OCI-LY3 (cell line): Measurements from ENCODE around the gene MRPS5.

Experiments used
- H2AFZ ChIP-seq: fragments of 200-600, 300-600 bp; shearing (Covaris generic); 2 replicates; pipeline ENCODE4 v1.6.0; 2014; ENCODE audit warnings: antibody characterized with exemption, low read depth, low read length
- H3K27ac ChIP-seq: fragments of 200-600, 300-600 bp; sonication (generic); 2 replicates; pipeline ENCODE4 v1.5.1; 2014; ENCODE audit warnings: mild to moderate bottlenecking, low read length, moderate library complexity, mixed read lengths
- H3K27me3 ChIP-seq: fragments of 200-600, 300-600 bp; sonication (generic); 2 replicates; pipeline ENCODE4 v1.6.1; 2014; ENCODE audit warnings: low read depth, low read length, mixed read lengths
- H3K36me3 ChIP-seq: fragments of 200-600, 300-600 bp; sonication (generic); replicated peaks from 2 replicates; pipeline ENCODE3; 2014; ENCODE audit warnings: low read depth, low read length, mixed read lengths
- H3K4me1 ChIP-seq: fragments of 300-600, 200-600 bp; sonication (generic); 2 replicates; pipeline ENCODE4 v1.6.1; 2014; ENCODE audit warnings: low read length, mixed read lengths
- H3K4me2 ChIP-seq: fragments of 200-600, 300-600 bp; sonication (generic); 2 replicates; pipeline ENCODE4 v1.6.1; 2014; ENCODE audit warnings: low read length, mixed read lengths
- H3K4me3 ChIP-seq: fragments of 300-600, 200-600 bp; sonication (generic); 2 replicates; pipeline ENCODE4 v1.5.1; 2014; ENCODE audit warnings: antibody characterized with exemption, mild to moderate bottlenecking, low read length, moderate library complexity
- H3K79me2 ChIP-seq: fragments of 300-600, 200-600 bp; shearing (Covaris generic); 2 replicates; pipeline ENCODE4 v1.6.1; 2014; ENCODE audit warnings: mild to moderate bottlenecking, low read length, mixed read lengths
- H3K9ac ChIP-seq: fragments of 300-600, 200-600 bp; shearing (Covaris generic); 2 replicates; pipeline ENCODE4 v1.6.0; 2014; ENCODE audit warnings: mild to moderate bottlenecking, low read length, moderate library complexity
- H3K9me3 ChIP-seq: fragments of 200-600, 300-600 bp; shearing (Covaris generic); 2 replicates; pipeline ENCODE4 v1.6.1; 2014; ENCODE audit warnings: low read length, mixed read lengths; ENCODE audit not compliant: insufficient read depth
- H4K20me1 ChIP-seq: fragments of 200-600, 300-600 bp; sonication (generic); 2 replicates; pipeline ENCODE4 v1.6.1; 2016; ENCODE audit warnings: low read length, mixed read lengths; ENCODE audit not compliant: insufficient read depth
- CTCF ChIP-seq: fragments of 200-600, 300-600 bp; sonication (generic); IDR thresholded peaks from 2 replicates; pipeline ENCODE4 v1.5.1; 2014; ENCODE audit warnings: antibody characterized with exemption, low read length, low read depth
- EZH2phosphoT487 ChIP-seq: fragments of 200-600 bp; shearing (Covaris generic); IDR thresholded peaks from 2 replicates; pipeline ENCODE4 v1.6.1; 2018; ENCODE audit warnings: antibody characterized with exemption, mixed run types, low read depth

The MRPS5 gene

DNA sequence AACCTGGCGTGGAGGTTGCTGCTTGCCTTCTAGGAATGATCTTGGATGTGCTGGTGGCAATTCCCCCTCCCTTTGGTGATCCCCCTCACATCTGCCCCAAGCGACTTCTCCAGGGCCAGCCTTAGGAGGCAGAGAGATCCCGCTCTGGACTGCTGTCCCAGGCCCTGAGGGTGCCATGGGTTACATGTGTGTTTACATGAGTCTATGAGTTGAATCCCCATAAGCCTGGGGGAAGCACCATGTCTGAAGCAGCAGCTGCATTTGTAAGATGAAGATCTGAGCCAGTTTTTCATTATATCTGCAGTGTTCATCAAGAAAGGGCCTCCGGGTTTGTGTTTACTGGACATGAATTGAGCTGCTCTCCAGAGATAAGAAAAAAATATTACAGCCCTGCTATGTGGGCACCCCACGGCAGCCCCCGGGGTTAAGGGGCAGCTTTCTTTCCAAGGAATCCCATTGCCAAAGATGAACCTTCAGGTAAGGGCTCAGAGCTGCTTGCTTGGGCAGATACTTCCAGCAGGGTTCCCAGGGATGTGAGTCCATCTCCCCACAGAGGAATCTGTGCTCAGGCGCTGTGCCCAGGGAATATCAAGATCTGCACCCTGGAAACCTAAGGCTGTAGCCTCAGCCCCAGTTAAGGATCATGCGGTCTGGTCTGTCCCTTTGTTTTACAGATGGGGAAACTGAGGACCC is 46.0 kb downstream of the MRPS5 start:
- Histone ChIP-seq H3K4me2 (no peak overlapping the region), H3K36me3 (no peaks in the 10 kb centered on the region), H3K27me3 (peaks cover 14% of the 10 kb centered on the region), H4K20me1 (no peaks in the 10 kb centered on the region), H3K9ac (no peak overlapping the region), H2AFZ (no peak overlapping the region), H3K4me1 (peaks cover 7% of the 10 kb centered on the region; the same call in 1 of the 2 replicates), H3K4me3 (no peak overlapping the region), H3K27ac (no peak overlapping the region), H3K9me3 (no peaks in the 10 kb centered on the region), H3K79me2 (no peaks in the 10 kb centered on the region)
- no peak for TF ChIP-seq EZH2phosphoT487
- TF ChIP-seq CTCF: no peak

DNA sequence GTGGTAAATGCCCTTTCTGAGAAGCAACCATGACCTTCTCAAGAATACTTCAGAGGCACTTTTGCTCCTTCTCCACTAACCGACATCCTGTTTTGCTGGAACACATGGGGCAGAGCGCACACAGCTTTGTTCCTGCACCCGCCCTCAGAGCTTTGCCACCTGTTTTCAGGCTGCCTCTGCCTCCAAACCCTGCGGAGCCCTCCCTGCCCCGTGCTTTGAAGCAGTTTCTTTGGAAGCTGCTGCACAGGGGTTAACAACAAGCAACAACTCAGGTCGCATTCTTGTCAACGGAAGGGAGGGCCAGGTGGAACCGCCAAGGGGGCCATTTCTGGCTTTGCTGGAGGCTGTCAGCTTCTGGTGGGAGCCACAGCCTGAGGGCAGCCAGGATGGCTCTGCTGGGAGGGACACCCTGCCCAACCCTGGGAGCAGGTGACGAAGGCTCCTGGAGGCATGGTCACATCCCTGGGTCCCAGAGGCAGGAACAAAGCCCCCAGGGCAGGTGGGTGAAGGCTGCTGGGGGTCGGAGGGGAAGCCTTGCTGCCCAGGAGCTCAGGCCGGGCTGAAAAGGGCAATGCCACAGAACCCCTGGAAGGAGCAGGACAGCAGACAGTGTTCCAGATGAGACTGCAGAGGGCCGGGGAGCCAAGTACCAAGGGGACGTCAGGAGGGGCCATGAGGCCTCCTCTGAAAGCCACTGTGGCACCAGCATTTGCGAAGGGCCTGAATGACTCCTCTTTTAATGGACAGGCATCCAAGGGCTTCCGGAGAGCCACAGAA is 46.8 kb downstream of the MRPS5 start:
- Histone ChIP-seq H3K27me3 (peaks cover 14% of the 10 kb centered on the region), H3K4me2 (no peak overlapping the region), H4K20me1 (no peaks in the 10 kb centered on the region), H2AFZ (no peak overlapping the region), H3K36me3 (no peaks in the 10 kb centered on the region), H3K4me1 (peaks cover 7% of the 10 kb centered on the region; the same call in 1 of the 2 replicates), H3K9me3 (no peaks in the 10 kb centered on the region), H3K79me2 (no peaks in the 10 kb centered on the region), H3K4me3 (no peak overlapping the region), H3K27ac (no peak overlapping the region), H3K9ac (no peak overlapping the region)
- TF ChIP-seq CTCF (no peak), EZH2phosphoT487 (no peak)

DNA sequence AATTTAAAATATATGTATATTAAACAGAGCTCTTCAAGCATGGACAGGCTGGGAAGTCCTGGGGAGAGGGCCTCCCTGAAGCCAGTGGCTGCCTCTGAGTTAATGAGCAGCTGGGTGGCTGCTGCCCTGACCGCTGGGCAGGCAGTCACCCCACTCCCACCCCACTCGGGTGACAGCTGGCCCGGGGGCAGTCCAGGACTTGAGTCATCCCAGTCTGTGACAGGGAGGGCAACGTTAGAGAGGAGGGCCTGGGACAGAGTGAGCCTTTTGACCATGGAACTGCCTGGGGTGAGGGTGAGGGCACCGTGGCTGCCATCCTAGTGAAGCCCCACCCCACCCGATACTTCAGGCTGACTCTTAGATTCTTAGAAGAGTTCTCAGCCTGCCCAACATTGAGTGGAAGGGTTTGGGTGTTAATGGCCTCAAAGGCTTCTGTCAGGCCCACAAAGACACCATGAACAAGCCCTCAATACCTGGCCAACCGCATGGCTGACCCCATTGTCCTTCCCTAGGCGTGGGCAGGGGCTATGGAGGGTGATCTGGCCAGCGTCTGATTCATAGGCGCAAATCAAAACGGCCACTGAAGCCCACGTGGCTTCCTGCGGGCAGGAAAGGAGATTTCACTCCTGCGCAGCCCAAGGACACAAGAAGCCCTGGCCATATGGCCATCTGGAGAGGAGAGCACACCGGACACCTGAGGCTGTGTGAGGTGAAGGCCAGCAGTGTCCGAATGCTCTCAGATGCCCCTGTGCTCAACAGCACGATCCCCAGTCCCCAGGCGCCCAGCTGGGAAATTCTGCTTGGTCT is 47.5 kb downstream of the MRPS5 start:
- Histone ChIP-seq H3K4me1 (peaks cover 7% of the 10 kb centered on the region; the same call in 1 of the 2 replicates), H2AFZ (no peak overlapping the region), H4K20me1 (no peaks in the 10 kb centered on the region), H3K9me3 (no peaks in the 10 kb centered on the region), H3K36me3 (no peaks in the 10 kb centered on the region), H3K9ac (no peak overlapping the region), H3K79me2 (no peaks in the 10 kb centered on the region), H3K27me3 (peaks cover 14% of the 10 kb centered on the region), H3K4me3 (no peak overlapping the region), H3K27ac (no peak overlapping the region), H3K4me2 (no peak overlapping the region)
- no peak for TF ChIP-seq CTCF
- TF ChIP-seq EZH2phosphoT487: no peak

- TF ChIP-seq EZH2phosphoT487 (no peak), CTCF (no peak)
- no peak overlapping the region for H3K27ac ChIP-seq
- no peaks in the 10 kb centered on the region for H3K79me2 ChIP-seq
- no peak overlapping the region for H3K4me2 ChIP-seq
- peaks cover 6% of the 10 kb centered on the region; the same call in 1 of the 2 replicates for H3K4me1 ChIP-seq
- H3K9me3 ChIP-seq: no peaks in the 10 kb centered on the region
- no peak overlapping the region for H3K9ac ChIP-seq
- no peaks in the 10 kb centered on the region for H3K36me3 ChIP-seq
- H3K4me3 ChIP-seq: no peak overlapping the region
- no peak overlapping the region for H2AFZ ChIP-seq
- H4K20me1 ChIP-seq: no peaks in the 10 kb centered on the region
- peaks cover 11% of the 10 kb centered on the region for H3K27me3 ChIP-seq
Measured at GRCh38 chr2:95072424-95072823, 49.2 kb downstream of the MRPS5 start.
